ENCODE measurements around the gene CTNNA2.

DNA sequence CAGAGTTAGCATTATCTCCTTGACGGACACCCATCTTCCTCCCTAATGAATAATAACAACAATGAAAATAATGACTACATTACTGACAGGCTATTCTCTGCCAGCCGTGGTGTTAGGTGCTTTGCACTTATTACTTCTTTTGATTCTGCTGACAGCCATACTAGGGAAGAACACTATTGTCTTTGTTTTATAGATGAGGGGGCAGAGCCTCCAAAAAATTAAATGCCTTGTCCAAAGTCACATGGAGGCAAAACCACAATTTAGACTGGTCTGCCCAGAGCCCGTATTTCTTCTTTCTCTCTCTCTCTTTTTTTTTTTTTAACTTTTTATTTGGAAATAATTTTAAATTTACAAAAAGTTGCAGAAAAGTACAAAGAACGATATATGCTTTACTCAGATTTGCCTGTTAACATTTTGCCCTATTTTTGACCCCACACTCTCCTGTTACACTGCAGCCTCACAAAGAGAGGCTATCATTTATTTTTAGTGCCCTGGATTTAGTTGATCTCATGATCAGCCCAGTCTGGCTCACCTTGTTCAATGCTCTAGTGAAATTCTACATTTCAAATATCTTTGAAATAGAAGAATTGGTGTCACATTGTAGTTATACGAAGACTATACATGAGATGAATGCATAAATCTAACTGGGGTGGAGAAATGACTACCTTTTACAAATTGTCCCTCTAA, 422.3 kb downstream of the CTNNA2 start:
- no peak for TF ChIP-seq CTCF (conservative IDR thresholded peaks at IDR 0.05 in 1 of 2, IDR thresholded peaks at IDR 0.05 in 1 of 2; ENCODE audit: extremely low read depth in 1 of 2, insufficient read depth in 1 of 2, low read depth in 1 of 2, low read length in 2 of 2)
- TF ChIP-seq EZH2 (IDR thresholded peaks at IDR 0.05; ENCODE audit: borderline replicate concordance, low read length) = no peak

Data from mammary epithelial cell (primary cell).